GM18505 (cell line): ENCODE measurements around the gene AGTPBP1.
"Not testable (repeated sequence)": the region's sequence is repeated elsewhere in the genome, so short reads cannot be mapped to it uniquely, and the experiment has no call there.

Experiments used
- ATAC-seq: cut with Tn5 transposase; IDR thresholded peaks from one replicate; pipeline ENCODE4 v1.9.1; 2021; ENCODE audit not compliant: unreplicated experiment
- POLR2A ChIP-seq: IDR thresholded peaks from 4 replicates; pipeline ENCODE4 v1.6.1; 2011; ENCODE audit warnings: borderline replicate concordance; ENCODE audit not compliant: insufficient read depth, insufficient read length; ENCODE audit errors: extremely low read depth

Gene AGTPBP1

GRCh38 chr9:85740787-85741094 is 1.0 kb downstream of the AGTPBP1 start:
- no peak for TF ChIP-seq POLR2A
- ATAC-seq: no peak

GRCh38 chr9:85738509-85738908 is 3.2 kb downstream of the AGTPBP1 start:
- TF ChIP-seq POLR2A: no peak
- no peak for ATAC-seq

GRCh38 chr9:85737671-85738070 is 4.1 kb downstream of the AGTPBP1 start:
- no peak for ATAC-seq
- TF ChIP-seq POLR2A: no peak

GRCh38 chr9:85730916-85731630 is 10.7 kb downstream of the AGTPBP1 start:
- no peak for TF ChIP-seq POLR2A
- ATAC-seq: no peak

GRCh38 chr9:85729882-85730281 is 11.9 kb downstream of the AGTPBP1 start:
- no peak for TF ChIP-seq POLR2A
- no peak for ATAC-seq

GRCh38 chr9:85727500-85727899 is 14.3 kb downstream of the AGTPBP1 start:
- TF ChIP-seq POLR2A: no peak
- no peak for ATAC-seq

- no peak for ATAC-seq
- TF ChIP-seq POLR2A: no peak
Measured at GRCh38 chr9:85726737-85727136, 15.0 kb downstream of the AGTPBP1 start.

GRCh38 chr9:85723215-85723614 is 18.5 kb downstream of the AGTPBP1 start:
- no peak for ATAC-seq
- no peak for TF ChIP-seq POLR2A

- not testable (repeated sequence) for ATAC-seq
Measured at GRCh38 chr9:85719411-85719810, 22.3 kb downstream of the AGTPBP1 start.

GRCh38 chr9:85717818-85718217 is 23.9 kb downstream of the AGTPBP1 start:
- ATAC-seq: not testable (repeated sequence)

- no peak for TF ChIP-seq POLR2A
- no peak for ATAC-seq
Measured at GRCh38 chr9:85717220-85717619, 24.5 kb downstream of the AGTPBP1 start.

GRCh38 chr9:85716031-85716877 is 25.5 kb downstream of the AGTPBP1 start:
- ATAC-seq: peak; percentile 52
- no peak for TF ChIP-seq POLR2A

GRCh38 chr9:85715587-85715986 is 26.2 kb downstream of the AGTPBP1 start:
- TF ChIP-seq POLR2A: no peak
- ATAC-seq: peak; percentile 82

GRCh38 chr9:85713897-85714296 is 27.9 kb downstream of the AGTPBP1 start:
- no peak for TF ChIP-seq POLR2A
- no peak for ATAC-seq

- ATAC-seq: no peak
- no peak for TF ChIP-seq POLR2A
Measured at GRCh38 chr9:85704744-85705143, 37.0 kb downstream of the AGTPBP1 start.

GRCh38 chr9:85703398-85703797 is 38.4 kb downstream of the AGTPBP1 start:
- no peak for TF ChIP-seq POLR2A
- no peak for ATAC-seq
